ENCODE measurements around the gene LRRC4B. TPM values are rescaled to one million over a fixed set of nuclear protein-coding genes. Genes with fewer than 3 reads are reported as not detected.
"Not testable (repeated sequence)": the region's sequence is repeated elsewhere in the genome, so short reads cannot be mapped to it uniquely, and the experiment has no call there.

The LRRC4B gene
- total RNA-seq, 2 experiments from 2014 or later = not detected

DNA sequence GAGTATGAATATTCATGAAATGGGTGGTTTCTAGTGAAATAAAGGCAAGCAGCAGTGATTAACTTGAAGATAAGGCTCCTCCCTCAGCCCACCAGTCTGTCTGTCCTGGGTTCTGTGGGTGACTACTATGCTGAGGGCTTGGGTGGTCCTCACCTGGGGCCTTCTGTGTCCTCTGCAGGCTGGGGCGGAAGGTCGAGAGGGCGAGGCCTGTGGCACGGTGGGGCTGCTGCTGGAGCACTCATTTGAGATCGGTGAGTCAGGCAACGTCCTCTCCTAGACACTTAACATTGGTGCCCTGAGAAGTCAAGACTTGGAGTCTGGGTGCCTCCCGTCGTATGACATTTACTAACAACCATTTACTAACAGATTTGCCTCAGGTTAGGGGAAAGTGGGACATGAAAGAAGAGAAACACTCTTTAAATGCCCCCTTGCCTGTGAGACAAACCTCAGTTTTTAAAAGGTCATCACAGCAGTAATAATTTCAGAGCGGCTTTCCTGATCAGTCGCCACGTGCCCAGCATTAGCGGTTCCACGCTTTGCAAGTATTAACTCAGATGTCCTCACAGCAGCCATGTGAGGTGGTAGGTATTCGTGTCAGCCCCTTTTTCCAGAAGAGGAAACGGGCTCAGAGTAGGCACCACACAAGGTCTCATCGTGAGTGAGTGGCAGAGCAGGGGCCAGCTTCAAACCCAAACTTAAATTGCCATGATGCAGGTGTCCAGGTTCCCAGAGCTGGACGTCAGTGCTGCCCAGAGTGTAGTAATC is 90.3 kb downstream of the LRRC4B start:
- POLR2A ChIA-PET = interaction anchor here (0.6 kb wide), 2 partner anchors 143 to 324 kb away, joined by 3 to 4 read pairs; no protein-coding TSS in a partner anchor
- H3K4me1 Mint-ChIP-seq = peaks cover 18% of the 10 kb centered on the region

GRCh38 chr19:50476907-50477238 is 91.4 kb downstream of the LRRC4B start:
- ATAC-seq = no peak
- Mint-ChIP-seq H3K4me1 (peaks cover 18% of the 10 kb centered on the region), H3K27me3 (no peaks in the 10 kb centered on the region), H3K36me3 (ENCODE audit: low read depth) (peaks cover 20% of the 10 kb centered on the region), H3K9me3 (ENCODE audit: low read depth) (no peaks in the 10 kb centered on the region), H3K27ac (peak overlapping the region; percentile 84), H3K4me3 (peak overlapping the region; percentile 90)
- POLR2A ChIA-PET = no interaction called here
- CTCF ChIA-PET = no interaction called here
- intact Hi-C loops (cut with DNase I, micrococcal nuclease) = loop anchor here (1.0 kb wide), 9 partner anchors 34 to 327 kb away; partner anchors contain the start of genes JOSD2 (in 2 of the 2), NR1H2 (in 1 of the 2) and POLD1 (in 1 of the 2)
- DNase-seq = no peak

More for the DNA sequence above, 90.3 kb downstream of the LRRC4B start:
- intact Hi-C loops (cut with DNase I, micrococcal nuclease) = no loop called here
- no peak for ATAC-seq
- Mint-ChIP-seq H3K27ac (peak overlapping the region; percentile 44), H3K27me3 (no peaks in the 10 kb centered on the region), H3K9me3 (ENCODE audit: low read depth) (no peaks in the 10 kb centered on the region), H3K4me3 (peak overlapping the region; percentile 90), H3K36me3 (ENCODE audit: low read depth) (peaks cover 22% of the 10 kb centered on the region)
- no peak for DNase-seq
- CTCF ChIA-PET = interaction anchor here (0.6 to 1.5 kb wide), 3 partner anchors 17 to 465 kb away, joined by 3 to 5 read pairs (median 3); no protein-coding TSS in a partner anchor

DNA sequence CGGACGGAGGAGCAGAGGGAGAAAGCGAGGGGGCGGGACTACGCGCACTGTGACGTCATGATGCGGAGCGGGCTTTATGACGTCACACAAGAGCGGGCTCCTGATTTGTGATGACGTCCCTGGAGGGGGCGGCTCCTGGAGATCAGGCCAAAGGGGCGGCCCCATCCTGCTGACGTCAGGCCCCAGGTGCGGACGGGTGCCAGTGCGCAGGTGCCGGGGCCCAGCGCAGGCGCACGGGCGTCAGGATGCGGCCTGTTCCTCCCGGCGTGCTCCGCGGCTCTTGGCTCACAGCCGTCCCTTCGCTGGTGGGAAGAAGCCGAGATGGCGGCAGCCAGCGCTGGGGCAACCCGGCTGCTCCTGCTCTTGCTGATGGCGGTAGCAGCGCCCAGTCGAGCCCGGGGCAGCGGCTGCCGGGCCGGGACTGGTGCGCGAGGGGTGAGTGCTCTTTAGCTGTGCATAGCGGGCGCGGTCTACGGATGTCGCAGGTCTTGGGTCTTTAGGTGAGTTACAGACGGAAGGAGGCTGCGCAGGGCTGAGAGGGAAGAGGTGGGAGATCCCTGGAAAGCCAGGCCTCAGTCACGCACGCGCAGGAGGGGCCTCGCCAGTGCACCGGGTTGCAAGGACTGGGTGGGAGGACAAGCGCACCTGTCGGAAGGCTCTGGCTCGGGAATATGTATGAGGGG is 91.9 kb downstream of the LRRC4B start, which contains the start of the genes EMC10 and GARIN5A:
Gene EMC10 (plus strand): TSS at position 284 of the 683 bp plus-strand sequence. CDS start 38 bp downstream, at position 322.
Gene GARIN5A (minus strand): TSS at position 625 of the 683 bp plus-strand sequence. CDS start 460 bp downstream, at position 165.
- intact Hi-C loops (cut with DNase I, micrococcal nuclease) = loop anchor here (1.0 kb wide), 9 partner anchors 35 to 328 kb away; partner anchors contain the start of genes JOSD2 (in 2 of the 2), NR1H2 (in 1 of the 2) and POLD1 (in 1 of the 2)

GRCh38 chr19:50475736-50476223 is 92.5 kb downstream of the LRRC4B start:
- CTCF ChIA-PET = no interaction called here

More for the DNA sequence above, 91.9 kb downstream of the LRRC4B start, which contains the start of the genes EMC10 and GARIN5A:
- Mint-ChIP-seq H3K27me3 (no peaks in the 10 kb centered on the region), H3K4me1 (peaks cover 18% of the 10 kb centered on the region), H3K36me3 (ENCODE audit: low read depth) (peaks cover 20% of the 10 kb centered on the region), H3K27ac (peak within 1 kb of the TSS; percentile 84), H3K9me3 (ENCODE audit: low read depth) (no peaks in the 10 kb centered on the region), H3K4me3 (peak within 1 kb of the TSS; percentile 90)
- DNase-seq (peak; percentile 98), ATAC-seq (peak; percentile 98)
- ChIA-PET POLR2A (no interaction called here), CTCF (no interaction called here)

GRCh38 chr19:50475101-50475568 is 93.1 kb downstream of the LRRC4B start:
- intact Hi-C loops (cut with DNase I, micrococcal nuclease) = no loop called here
- ATAC-seq (no peak), DNase-seq (no peak)
- Mint-ChIP-seq H3K27ac (peak overlapping the region; percentile 71), H3K27me3 (no peaks in the 10 kb centered on the region), H3K4me3 (peak overlapping the region; percentile 45), H3K36me3 (ENCODE audit: low read depth) (peaks cover 20% of the 10 kb centered on the region), H3K4me1 (peaks cover 18% of the 10 kb centered on the region), H3K9me3 (ENCODE audit: low read depth) (no peaks in the 10 kb centered on the region)
- ChIA-PET CTCF (no interaction called here), POLR2A (no interaction called here)

More at GRCh38 chr19:50475736-50476223, 92.5 kb downstream of the LRRC4B start:
- intact Hi-C loops (cut with DNase I, micrococcal nuclease) = loop anchor here (1.0 kb wide), 9 partner anchors 36 to 329 kb away; partner anchors contain the start of genes JOSD2 (in 2 of the 2), NR1H2 (in 1 of the 2) and POLD1 (in 1 of the 2)
- peaks cover 20% of the 10 kb centered on the region for H3K36me3 Mint-ChIP-seq (ENCODE audit: low read depth)
- ATAC-seq = no peak
- no peak for DNase-seq
- H3K27ac Mint-ChIP-seq = peak overlapping the region; percentile 71
- H3K4me1 Mint-ChIP-seq = peaks cover 18% of the 10 kb centered on the region
- POLR2A ChIA-PET = no interaction called here
- peak overlapping the region; percentile 90 for H3K4me3 Mint-ChIP-seq
- H3K27me3 Mint-ChIP-seq = no peaks in the 10 kb centered on the region
- H3K9me3 Mint-ChIP-seq (ENCODE audit: low read depth) = no peaks in the 10 kb centered on the region

- H3K9me3 Mint-ChIP-seq (ENCODE audit: low read depth); ATAC-seq; intact Hi-C loops (cut with DNase I, micrococcal nuclease); DNase-seq; POLR2A ChIA-PET; H3K4me3 Mint-ChIP-seq; H3K27ac Mint-ChIP-seq; H3K27me3 Mint-ChIP-seq: not testable (repeated sequence)
- Mint-ChIP-seq H3K36me3 (ENCODE audit: low read depth) (peaks cover 10% of the 10 kb centered on the region), H3K4me1 (peaks cover 14% of the 10 kb centered on the region)
- CTCF ChIA-PET = interaction anchor here (0.5 kb wide), 2 partner anchors 13 to 16 kb away, joined by 3 to 4 read pairs; no protein-coding TSS in a partner anchor
Observed at GRCh38 chr19:50473336-50473735, 94.9 kb downstream of the LRRC4B start.

DNA sequence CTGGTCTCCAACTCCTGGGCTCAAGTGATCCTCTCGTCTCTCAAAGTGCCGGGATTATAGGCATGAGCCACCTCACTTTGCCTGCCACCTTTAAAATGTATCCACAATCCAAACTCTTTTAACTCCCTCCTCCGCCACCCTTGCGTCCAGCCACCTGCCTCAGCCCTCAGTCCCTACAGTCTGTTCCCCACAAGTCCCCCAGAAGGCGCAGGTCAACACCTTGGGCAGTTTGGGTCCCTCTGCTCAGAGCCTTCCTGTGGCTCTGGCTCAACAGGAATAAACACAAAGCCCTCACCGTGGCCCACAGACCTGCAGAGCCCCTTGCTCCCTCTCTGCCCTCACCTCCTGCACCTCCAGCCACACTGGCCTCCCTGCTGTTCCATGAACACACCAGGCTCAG is 99.4 kb downstream of the LRRC4B start:
- no peak overlapping the region for H3K4me3 Mint-ChIP-seq
- CTCF ChIA-PET = interaction anchor here (0.6 kb wide), 1 partner anchor 25 kb away, joined by 3 read pairs; no protein-coding TSS in a partner anchor
- POLR2A ChIA-PET = no interaction called here

GRCh38 chr19:50467566-50467965 is 100.7 kb downstream of the LRRC4B start:
- Mint-ChIP-seq H3K4me1 (no peaks in the 10 kb centered on the region), H3K36me3 (ENCODE audit: low read depth) (no peaks in the 10 kb centered on the region), H3K4me3 (no peak overlapping the region), H3K9me3 (ENCODE audit: low read depth) (no peaks in the 10 kb centered on the region), H3K27ac (no peak overlapping the region), H3K27me3 (peaks cover 8% of the 10 kb centered on the region)
- DNase-seq (no peak), ATAC-seq (no peak)
- ChIA-PET POLR2A (no interaction called here), CTCF (interaction anchor here (1.1 to 1.2 kb wide), 2 partner anchors 44 to 92 kb away, joined by 3 read pairs; partner anchors contain the start of gene JOSD2)
- intact Hi-C loops (cut with DNase I, micrococcal nuclease) = no loop called here

More for the DNA sequence above, 99.4 kb downstream of the LRRC4B start:
- H3K9me3 Mint-ChIP-seq (ENCODE audit: low read depth) = no peaks in the 10 kb centered on the region
- no peaks in the 10 kb centered on the region for H3K4me1 Mint-ChIP-seq
- peaks cover 5% of the 10 kb centered on the region for H3K27me3 Mint-ChIP-seq
- H3K36me3 Mint-ChIP-seq (ENCODE audit: low read depth) = no peaks in the 10 kb centered on the region
- no peak for ATAC-seq
- H3K27ac Mint-ChIP-seq = no peak overlapping the region
- no peak for DNase-seq
- intact Hi-C loops (cut with DNase I, micrococcal nuclease) = no loop called here

Other genes with a start within 250 kb of the LRRC4B start
- 1 to 10 TPM; 9.1 to 9.7 TPM for gene KCNC3, start 239.1 kb downstream of the LRRC4B start, total RNA-seq
- gene NAPSA, start 202.8 kb downstream of the LRRC4B start, total RNA-seq = 10 to 100 TPM; 44.0 to 63.4 TPM
- gene NR1H2, start 192.0 kb downstream of the LRRC4B start, total RNA-seq = 10 to 100 TPM; 50.3 to 53.6 TPM
- gene POLD1, start 184.1 kb downstream of the LRRC4B start, total RNA-seq = 100 to 1,000 TPM; 220 to 227 TPM
- gene SPIB, start 149.5 kb downstream of the LRRC4B start, total RNA-seq = under 1 TPM; 0.33 to 0.50 TPM
- under 1 TPM; 0.14 to 0.30 TPM for gene MYBPC2, start 135.5 kb downstream of the LRRC4B start, total RNA-seq
- 10 to 100 TPM; 33.4 to 34.7 TPM for gene EMC10, start 91.9 kb downstream of the LRRC4B start, total RNA-seq
- gene GARIN5A, start 91.6 kb downstream of the LRRC4B start, total RNA-seq = under 1 TPM; 0.48 to 0.58 TPM
- gene JOSD2, start 57.2 kb downstream of the LRRC4B start, total RNA-seq = 10 to 100 TPM; 17.4 to 28.1 TPM
- gene ASPDH, start 54.5 kb downstream of the LRRC4B start, total RNA-seq = not detected
- gene SYT3, start 71.4 kb upstream of the LRRC4B start, total RNA-seq = under 1 TPM; 0.11 to 0.16 TPM
- gene C19orf81, start 81.0 kb upstream of the LRRC4B start, total RNA-seq = 1 to 10 TPM; 1.3 to 1.7 TPM
- gene SHANK1, start 151.4 kb upstream of the LRRC4B start, total RNA-seq = not detected
- gene CLEC11A, start 154.9 kb upstream of the LRRC4B start, total RNA-seq = 1 to 10 TPM in 1 of 2 experiments, under 1 TPM in 1; 0.64 to 1.0 TPM
- not detected for gene GPR32, start 202.0 kb upstream of the LRRC4B start, total RNA-seq
- not detected for gene ACP4, start 222.0 kb upstream of the LRRC4B start, total RNA-seq

Measured in activated CD4-positive, alpha-beta T cell treated with anti-CD3 and anti-CD28 coated beads for 36 hours (primary cell).